ENCODE data around the gene HOXB3.
"Not testable (repeated sequence)": the region's sequence is repeated elsewhere in the genome, so short reads cannot be mapped to it uniquely, and the experiment has no call there.

Gene HOXB3

DNA sequence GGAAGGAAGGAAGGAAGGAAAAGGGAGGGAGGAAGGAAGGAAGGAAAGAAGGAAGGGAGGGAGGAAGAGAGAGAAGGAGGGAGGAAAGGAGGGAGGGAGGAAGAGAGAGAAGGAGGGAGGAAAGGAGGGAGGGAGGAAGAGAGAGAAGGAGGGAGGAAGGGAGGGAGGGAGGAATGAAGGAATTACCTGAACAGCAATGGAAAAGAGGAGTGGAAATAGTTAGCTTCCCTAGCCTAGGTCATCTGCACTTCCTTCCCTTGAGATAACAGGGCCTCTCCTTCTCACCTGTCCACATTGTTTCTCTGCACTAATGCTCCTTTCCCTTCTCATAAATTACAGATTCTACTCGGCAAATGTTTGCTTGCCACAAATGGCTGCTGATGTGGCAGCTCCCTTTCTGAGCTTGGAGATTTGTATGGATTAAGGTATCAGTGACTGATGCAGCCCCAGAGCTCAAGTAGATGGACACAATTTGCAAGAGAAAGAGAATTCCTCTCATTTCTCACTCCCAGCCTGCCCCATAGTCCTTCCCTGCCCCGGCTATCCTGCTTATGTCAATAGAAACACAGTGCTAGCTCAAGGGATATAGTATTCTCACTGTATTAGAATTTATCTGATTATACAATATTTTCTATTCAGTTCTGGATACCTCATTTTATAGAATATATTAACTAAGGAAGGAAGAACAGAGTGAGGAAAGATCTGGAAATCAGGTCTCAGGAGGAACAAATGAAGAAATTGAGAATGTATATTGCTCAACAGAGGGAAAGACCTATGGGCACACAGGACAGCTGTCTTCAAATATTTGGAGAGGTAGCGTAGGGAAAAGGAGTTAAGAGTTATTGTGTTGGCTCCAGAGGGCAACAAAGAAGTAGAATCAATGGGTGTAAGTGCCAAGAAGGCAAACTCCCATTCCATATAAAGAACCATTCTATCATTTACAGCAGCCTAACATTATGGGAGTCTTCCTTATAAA lies 73.8 kb downstream of the HOXB3 start:
- DNase-seq = no peak

DNA sequence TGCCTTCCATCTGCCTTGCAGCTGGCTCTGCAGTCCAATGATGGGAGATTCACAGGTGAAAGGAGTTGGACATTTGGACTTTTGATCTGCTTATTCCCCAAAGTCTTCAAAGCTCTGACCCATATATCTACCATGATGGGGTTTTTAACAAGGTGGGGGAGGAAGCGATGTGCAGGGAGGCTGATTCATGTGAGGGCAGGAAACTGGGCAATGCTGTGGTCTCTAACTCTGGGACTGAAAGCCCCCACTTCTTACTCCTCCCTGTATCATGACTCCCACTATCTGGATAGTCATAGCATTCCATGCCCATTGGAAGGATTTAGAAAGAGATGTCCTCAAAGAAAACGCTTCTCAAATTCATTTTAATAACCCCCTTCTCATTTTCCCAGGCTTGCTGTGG lies 75.6 kb downstream of the HOXB3 start:
- DNase-seq = no peak

DNA sequence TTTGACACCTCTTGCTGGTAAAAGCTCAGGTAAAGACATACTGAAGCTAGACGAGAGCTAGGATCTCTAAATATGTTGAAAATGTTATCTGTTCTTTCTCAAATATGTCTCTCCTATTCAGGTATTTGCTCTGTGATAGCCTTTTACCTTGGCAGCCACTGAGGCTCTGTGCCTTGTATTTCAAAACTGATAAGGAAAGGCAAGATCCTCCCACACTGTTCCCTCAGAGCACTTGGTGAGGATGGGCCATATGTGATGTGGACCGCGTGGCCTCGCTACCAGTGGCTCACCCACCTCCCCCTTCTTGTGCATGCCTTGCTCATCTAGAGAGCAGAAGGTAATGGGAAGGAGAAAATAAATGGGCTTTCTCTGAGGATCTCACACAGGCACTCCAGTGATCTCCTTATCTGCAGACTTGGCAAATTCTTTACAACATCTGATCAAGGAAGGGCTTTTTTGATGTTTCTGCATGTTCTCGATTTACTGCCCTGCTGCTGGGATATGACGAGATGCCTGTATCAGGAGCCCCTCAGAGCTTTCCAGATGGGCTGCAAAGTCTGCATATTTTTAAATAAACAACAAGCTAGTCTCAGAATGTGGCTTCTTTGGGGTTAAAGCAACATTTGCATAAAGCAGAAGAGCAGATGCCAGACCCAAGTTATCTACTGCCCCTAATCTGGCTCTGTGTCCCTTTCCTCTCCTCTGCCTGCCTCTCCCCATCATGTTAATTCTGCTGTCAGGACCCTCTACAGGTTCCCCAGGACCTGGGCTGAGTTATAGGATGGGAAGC lies 76.2 kb downstream of the HOXB3 start:
- no peak for DNase-seq

DNA sequence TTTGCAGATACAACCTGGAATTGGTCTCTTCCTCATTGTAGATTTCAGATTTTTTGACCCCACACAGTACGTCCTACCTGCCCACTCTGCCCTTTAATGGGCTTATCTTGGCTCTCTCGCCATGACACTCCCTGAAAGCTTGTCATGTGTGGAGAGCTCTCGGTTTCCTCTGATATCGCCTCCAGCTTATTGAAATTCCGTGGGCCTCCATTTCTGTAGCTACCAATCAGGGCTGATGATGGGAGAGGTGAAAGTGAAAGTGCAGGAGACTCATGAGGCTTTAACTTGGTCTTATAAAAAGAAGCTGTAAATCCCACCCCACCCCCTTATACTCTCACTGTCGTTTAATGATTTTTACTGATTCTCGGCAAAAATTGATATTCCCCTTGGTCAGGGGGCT lies 76.9 kb downstream of the HOXB3 start:
- no peak for DNase-seq

DNA sequence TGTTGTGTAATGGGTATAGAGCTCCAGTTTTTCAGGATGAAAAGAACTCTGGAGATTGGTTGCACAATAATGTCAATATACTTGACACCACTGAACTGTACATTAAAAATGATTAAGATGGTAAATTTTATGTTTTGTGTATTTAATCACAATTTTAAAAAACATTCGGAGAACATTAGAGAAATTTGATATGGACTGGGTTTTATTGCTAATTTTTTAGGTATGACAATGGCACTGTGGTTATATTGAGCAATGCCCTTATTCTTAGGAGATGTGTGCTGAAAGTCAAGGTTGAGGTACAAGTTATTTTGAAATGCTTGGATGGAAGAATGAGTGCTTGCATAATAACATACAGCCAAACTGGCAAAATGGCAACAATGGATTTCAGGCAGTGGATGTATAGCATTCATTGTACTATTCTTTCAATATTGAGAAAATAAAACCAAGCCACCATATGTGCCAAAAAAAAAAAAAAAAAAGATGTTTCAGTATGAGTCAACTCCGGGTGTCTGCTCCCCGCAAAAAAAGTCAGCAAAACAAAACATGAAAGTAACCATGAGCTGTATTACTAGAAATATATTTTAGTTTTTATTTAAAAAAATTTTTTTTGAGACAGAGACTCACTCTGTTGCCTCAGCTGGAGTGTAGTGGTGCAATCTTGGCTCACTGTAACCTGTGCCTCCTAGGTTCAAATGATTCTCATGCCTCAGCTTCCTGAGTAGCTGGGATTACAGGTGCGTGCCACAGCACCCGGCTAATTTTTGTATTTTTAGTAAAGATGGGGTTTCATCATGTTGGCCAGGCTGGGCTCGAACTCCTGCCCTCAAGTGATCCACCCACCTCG lies 79.1 kb downstream of the HOXB3 start:
- DNase-seq = no peak

DNA sequence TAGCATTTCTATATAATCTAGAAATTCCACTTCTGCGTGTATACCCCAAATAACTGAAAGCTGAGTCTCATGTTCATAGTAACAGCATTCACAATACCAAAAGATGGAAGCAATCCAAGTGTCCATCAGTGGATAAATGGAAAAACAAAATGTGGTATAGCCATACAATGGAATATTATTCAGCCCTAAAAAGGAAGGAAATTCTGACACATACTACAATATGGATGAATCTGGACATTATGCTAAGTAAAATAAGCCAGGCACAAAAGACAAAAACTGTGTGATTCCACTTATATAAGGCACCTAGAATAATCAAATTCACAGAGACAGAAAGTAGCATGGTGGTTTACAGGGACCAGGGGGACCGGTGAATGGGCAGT lies 79.7 kb downstream of the HOXB3 start:
- no peak for DNase-seq

DNA sequence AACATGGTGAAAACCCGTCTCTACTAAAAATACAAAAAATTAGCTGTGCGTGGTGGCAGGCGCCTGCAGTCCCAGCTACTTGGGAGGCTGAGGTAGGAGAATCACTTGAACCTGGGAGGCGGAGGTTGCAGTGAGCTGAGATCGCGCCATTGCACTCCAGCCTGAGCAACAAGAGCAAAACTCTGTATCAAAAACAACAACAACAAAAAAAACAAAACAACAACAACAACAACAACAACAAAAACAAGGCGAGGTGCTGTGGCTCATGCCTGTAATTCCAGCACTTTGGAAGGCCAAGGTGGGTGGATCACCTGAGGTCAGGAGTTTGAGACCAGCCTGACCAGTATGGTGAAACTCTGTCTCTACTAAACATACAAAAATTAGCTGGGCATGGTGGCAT lies 80.3 kb downstream of the HOXB3 start:
- DNase-seq = not testable (repeated sequence)

DNA sequence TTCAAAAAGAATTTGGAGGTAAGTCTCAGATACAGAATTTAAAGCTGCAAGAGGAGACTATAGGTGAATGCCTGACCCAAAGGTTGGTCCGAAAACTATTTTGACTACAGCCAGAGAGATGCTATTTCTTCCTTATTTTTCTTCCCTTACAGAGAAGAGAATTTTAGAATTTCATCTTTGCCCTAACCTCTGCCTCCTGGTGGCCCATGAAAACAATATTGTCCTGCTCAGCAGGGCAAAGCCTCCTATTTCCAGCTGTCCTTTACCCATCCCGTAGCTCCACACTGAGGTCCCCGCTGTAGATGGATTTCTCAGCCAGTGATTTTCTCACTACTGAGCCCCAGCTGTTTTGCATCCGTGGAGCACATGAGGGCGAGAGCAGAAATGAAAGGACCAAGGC lies 83.8 kb downstream of the HOXB3 start:
- no peak for DNase-seq

DNA sequence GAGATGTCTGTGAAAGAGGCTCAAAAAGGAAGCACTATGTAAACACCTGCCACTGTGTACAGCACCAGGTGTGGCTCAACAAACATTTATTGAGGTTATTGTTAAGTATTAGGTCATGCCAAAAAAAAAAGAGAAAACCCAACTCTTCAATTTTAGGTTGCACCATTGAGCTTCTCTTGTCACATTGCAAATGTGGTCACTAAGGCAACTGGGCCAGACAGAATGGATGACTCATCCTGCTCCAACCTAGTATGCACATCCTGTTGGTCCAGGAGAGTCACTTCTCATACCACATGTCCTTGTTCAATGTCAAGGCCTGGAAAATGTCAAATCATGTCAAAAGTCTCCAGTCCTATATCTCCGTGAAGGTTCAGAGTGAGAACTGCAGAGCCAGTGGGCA lies 84.3 kb downstream of the HOXB3 start:
- peak; percentile 89 for DNase-seq

DNA sequence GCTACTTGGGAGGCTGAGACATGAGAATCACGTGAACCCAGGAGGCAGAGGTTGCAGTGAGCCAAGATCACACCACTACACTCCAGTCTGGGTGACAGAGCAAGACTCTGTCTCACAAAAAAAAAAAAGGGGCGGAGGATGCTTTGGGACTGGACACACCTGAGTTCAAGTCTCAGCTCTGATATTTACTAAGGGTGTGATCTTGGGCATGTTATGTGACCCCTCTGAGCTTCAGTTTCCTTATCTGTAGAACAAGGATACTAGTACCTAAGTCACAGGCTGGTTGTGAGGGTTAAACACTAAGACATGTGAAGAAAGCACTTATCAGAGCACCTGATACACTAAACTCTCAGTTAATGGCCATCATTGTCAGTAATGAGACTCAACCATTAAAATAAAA lies 85.1 kb downstream of the HOXB3 start:
- DNase-seq = no peak

DNA sequence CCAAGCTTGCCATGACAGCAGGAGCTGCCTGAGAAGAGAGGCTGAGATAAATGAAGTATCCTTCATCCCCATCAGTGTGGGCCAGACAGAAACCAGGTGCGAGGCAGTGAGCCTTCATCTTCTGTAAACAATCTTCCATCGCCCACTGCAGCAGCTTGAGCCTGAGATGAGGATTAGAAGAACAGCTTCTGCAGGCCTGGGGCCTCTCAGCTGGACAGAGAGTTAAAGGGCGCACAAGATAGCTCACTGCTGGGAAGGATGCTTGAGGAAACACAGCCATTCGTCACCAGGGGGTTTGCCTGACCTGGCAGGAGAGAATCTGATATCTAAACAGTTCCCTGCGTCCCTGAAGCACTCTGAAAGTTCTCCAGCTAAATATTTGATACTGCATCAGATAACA lies 86.3 kb downstream of the HOXB3 start:
- DNase-seq = peak; percentile 45

DNA sequence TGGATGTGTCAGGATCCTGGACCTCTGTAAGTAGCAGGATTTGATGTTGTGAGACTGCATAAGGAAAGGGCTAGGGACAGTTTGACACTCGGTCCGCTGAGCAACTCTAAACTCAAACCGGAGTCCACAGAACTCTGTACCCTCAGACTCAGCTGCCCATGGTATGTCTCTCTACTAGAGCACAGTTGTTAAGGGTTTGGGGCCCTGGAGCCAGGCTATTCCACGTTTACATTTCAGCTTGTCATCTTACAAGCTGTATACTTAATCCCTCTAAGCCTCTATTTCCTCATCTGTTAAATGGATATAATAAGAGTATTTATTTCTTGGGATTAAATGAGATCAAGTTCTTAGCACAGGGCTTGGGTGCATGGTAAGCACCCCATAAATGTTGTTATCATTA lies 87.1 kb downstream of the HOXB3 start:
- no peak for DNase-seq

DNA sequence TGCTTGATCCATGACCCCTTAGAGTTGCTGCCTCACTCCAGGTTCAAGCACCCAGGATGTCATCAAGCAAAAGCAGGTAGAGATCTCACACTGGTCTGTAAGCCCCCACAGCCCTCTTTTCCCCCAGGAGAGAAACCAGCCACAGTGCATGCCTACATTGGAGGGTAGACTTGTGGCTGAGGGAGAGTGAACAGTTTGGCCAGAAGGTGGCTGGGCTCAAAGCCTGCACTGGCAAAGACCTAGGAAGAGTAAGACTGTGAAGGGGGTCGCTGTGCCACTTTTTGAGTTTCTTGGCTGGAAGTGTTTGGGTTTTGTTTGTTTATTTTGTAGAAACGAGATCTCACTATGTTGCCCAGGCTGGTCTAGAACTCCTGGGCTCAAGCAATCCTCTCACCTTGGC lies 87.7 kb downstream of the HOXB3 start:
- DNase-seq = no peak

DNA sequence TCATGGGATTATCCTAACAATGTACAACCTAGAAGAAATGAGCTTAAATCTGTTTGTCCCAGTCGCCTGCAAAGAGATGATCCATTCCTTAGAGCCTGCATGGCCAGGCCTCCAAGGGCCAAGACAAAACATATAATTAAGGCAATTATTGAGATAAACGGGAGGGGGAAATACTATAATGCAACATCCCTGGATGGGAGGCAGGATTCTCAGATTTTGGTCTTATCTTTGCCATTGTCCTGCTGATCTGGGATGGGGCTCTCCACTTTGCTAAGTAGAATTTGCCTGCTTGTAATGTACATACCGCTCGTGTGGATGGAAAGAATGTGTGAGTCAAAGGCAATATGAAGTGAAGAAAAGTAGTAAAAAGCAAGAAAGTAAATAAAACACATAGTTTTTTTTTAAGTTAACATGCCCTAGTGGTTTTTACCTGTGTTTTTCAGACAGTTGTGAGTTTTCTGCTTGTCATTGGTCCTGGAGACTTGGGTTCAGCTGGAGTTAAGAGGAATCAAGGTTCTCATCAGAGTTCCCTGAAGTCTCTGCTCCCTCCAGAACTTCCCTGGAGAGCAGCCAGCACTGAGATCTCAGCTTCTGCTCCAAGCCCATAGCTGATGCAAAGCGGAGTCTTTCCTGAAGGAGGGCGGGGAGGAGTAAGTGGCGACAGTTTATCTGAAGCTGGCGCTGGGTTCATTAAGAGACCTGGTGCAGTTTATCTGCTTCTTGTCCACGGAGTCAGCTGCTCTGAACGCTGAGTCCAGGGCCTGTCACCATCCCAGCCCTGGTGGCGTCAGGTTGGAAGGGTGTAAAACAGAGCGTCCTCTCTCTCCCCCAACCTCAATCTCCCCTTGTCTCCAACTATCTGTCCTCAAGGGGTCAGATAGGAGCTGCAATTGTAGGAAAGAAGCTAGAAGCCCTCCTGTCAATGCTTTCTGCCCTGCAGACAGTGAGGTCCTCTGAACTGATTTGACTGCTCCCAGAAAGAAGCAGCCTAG lies 89.3 kb downstream of the HOXB3 start:
- peak; percentile 39 for DNase-seq

DNA sequence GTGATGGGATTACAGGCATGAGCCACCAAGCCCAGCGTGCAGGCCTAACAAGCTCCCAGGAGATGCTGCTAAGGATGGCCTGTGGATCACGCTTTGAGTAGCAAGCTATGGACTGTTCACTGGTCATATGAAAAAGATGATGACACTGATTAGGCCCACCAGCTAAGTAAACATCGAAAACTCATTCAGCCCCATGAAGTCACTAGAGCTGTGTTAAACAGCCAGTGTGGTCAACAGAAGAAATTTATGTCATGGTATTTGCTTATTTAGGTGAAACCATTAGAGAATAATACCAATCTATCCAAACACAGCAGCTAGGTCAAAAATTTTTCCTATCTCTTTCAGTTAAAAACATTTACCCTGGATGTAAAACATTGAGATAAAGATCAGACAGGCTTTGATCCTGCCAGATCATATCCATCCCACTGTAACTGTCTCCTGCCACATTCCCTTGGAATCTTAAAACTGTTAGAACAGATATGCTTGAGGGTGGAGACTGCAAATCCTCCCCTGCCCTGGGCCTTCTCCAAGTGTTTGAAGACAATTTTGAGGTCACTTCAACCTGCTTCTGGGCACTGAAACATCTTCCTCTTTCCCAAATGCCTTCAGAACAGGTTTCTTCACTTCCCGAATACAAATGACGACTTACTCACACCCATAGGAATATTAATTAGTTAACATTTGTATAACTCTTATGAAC lies 90.2 kb downstream of the HOXB3 start:
- no peak for DNase-seq

DNA sequence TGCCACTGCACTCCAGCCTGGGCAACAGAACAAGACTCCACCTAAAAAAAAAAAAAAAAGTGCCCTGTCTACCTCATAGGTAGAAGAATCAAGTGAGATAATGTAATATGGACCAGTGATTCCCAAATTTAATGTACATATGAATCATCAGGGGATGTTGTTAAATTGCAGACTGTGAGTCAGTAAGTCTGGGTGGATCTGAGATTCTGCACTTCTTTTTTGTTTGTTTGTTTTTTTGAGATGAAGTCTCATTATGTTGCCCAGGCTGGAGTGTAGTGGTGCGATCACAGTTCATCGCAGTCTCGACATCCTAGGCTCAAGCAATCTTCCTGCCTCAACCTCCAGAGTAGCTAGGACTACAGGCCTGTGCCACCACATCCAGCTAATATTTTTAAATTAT lies 90.8 kb downstream of the HOXB3 start:
- DNase-seq = no peak
